Adipocyte (in vitro differentiated cells): ENCODE data around the gene C19orf85.

Experiments
- DNase-seq: peaks from one replicate; pipeline ENCODE4 v3.0.0-alpha.2; 2015; ENCODE audit warnings: low read depth
- H3K27me3 ChIP-seq: replicated peaks from 2 replicates; pipeline ENCODE4 v1.7.0; 2013; ENCODE audit warnings: mild to moderate bottlenecking, low read length, moderate library complexity; ENCODE audit not compliant: control insufficient read depth, insufficient read depth
- H3K36me3 ChIP-seq: 2 replicates; pipeline ENCODE4 v1.7.0; 2013; ENCODE audit warnings: low read length, mild to moderate bottlenecking, moderate library complexity; ENCODE audit not compliant: control insufficient read depth, insufficient read depth, severe bottlenecking
- H3K4me1 ChIP-seq: 2 replicates; pipeline ENCODE4 v1.7.0; 2013; ENCODE audit warnings: mild to moderate bottlenecking, low read length, moderate library complexity; ENCODE audit not compliant: control insufficient read depth, insufficient read depth
- H3K4me3 ChIP-seq: 2 replicates; pipeline ENCODE4 v1.7.0; 2013; ENCODE audit warnings: mild to moderate bottlenecking, low read length, moderate library complexity
- H3K9ac ChIP-seq: 2 replicates; pipeline ENCODE4 v1.7.0; 2013; ENCODE audit warnings: mild to moderate bottlenecking, low read length, moderate library complexity
- H3K9me3 ChIP-seq: 2 replicates; pipeline ENCODE4 v1.7.0; 2013; ENCODE audit warnings: mild to moderate bottlenecking, low read length, moderate library complexity; ENCODE audit not compliant: control insufficient read depth

The C19orf85 gene

DNA sequence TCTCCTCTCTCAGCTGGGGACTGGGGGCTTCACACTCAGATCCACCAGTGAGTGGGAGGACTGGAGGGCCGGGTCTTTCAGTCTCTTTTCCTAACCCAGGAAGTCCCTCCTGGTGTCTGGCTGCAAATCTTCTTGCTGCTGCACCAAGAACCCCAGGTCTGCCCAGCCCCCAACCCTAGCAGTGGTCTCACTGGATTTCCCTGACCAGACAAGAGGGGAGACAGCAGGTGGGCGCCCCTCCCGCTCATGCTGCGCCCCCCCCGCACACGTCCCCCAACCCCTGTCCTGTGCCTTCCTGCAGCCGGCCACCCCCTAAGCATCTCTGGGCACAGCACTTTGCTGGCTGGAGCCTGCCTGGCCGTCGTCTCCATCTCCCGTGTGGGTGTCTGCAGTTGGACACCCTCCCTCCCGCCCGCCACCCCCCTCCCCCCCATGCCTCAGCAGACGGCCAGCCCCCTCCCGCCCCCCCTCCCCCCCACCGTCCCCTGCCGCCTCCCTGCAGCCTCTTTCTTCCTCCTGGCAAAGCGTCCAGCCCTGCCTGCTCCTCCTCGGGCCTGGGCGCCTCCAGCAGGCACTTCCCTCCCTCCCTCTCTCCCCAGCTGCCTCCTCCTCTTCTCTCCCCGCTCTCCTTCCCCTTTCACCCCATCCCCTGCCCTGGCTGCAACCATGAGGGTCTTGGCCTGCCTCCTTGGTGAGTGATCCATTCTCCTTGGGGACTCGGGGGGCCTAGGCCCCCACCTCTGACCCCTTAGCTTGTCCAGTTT lies 23.6 kb upstream of the C19orf85 start, which contains the start of gene SSC5D:
TSS of gene SSC5D (plus strand) at position 513 of the 764 bp plus-strand sequence. CDS start at position 667, 154 bp downstream.
- peaks cover 62% of the 10 kb centered on the region for H3K4me1 ChIP-seq
- H3K36me3 ChIP-seq: no peaks in the 10 kb centered on the region
- no peaks in the 10 kb centered on the region for H3K27me3 ChIP-seq
- peak; percentile 30 for DNase-seq
- peak within 1 kb of the TSS; percentile 86 for H3K9ac ChIP-seq
- no peaks in the 10 kb centered on the region for H3K9me3 ChIP-seq
- peak within 1 kb of the TSS; percentile 66 for H3K4me3 ChIP-seq

DNA sequence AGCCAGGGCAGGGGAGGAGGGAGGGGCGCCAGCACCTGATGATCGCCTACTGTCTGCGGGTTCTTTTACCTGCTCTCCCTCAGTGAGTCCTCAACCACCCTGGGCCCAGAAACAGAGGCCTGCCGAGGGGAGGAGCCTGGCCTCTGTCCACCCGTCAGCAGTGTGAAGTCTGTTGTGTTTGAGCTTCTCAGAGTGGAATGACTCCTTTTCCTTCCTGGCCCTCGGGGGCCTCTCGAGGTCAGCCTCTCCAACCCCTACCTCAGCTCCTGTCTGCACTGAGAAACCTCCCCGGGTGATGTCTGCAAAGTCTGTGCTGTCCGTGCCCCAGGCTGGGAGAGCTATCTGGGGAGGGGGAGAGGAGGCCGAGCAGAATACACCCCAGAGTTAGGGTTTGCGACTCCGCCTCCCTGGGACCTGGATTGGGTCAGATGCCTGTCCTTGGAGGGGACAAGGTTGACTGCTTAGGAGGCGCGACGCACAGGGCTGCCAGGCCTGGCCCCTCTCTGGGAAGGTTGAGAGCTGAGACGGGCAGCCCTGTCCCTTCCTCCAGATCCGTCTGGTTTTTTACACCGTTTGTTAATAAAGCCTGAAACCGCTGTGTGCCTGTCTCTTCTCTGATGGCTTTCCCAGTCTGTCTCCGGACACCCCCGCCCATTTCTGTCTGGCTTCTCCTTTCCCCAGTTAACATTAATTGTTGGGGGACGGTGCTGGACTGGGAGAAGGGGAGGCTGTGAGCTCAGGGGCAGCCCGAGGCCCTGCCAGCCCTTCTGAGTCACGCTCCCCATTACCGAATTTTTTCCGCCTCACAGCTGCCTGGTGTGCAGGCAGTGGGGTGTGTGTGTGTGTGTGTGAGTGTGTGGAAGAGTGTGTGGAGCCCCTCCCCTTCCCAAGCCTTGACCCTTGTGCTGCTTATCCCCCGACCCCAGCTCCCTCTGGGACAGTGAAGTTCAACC lies 22.7 kb upstream of the C19orf85 start:
- no peaks in the 10 kb centered on the region for H3K27me3 ChIP-seq
- peak overlapping the region; percentile 75 for H3K9ac ChIP-seq
- no peaks in the 10 kb centered on the region for H3K9me3 ChIP-seq
- peaks cover 6% of the 10 kb centered on the region for H3K36me3 ChIP-seq
- peak overlapping the region; percentile 32 for H3K4me3 ChIP-seq
- peaks cover 58% of the 10 kb centered on the region for H3K4me1 ChIP-seq
- peak; percentile 87 for DNase-seq

- Histone ChIP-seq H3K9me3 (no peaks in the 10 kb centered on the region), H3K9ac (peak overlapping the region; percentile 75), H3K36me3 (peaks cover 6% of the 10 kb centered on the region), H3K27me3 (no peaks in the 10 kb centered on the region), H3K4me1 (peaks cover 49% of the 10 kb centered on the region), H3K4me3 (peak overlapping the region; percentile 79)
- DNase-seq: no peak
Measured at GRCh38 chr19:55486043-55486970, 21.8 kb upstream of the C19orf85 start.

DNA sequence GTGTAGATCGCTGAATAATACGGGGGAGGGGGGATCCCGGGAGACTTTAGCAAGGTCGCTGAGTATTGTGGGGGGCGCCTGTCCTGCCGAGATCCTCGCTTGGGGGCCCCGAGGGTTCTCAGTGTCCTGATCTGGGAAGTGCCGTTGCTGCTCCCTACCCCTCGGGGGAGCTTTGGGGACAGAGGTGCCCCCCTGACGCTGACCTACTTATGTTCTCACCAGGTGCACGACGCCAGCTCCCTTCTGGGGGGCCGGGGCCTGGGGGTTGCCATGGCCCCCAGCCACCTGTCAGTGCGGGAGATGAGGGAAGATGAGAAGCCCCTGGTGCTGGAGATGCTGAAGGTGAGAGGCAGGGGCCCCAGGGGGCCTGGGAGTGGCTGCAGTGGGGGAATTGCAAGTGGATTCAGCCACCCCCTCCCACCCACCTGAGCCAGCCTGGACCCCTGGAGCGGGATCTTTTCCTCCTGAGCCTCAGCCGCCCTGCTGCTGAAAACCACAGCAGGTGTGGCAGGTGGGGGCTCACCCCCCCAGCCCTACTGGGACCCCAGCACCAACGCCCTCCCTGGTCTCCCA lies 21.0 kb upstream of the C19orf85 start:
- Histone ChIP-seq H3K36me3 (peaks cover 6% of the 10 kb centered on the region), H3K9ac (peak overlapping the region; percentile 77), H3K27me3 (no peaks in the 10 kb centered on the region), H3K4me1 (peaks cover 45% of the 10 kb centered on the region), H3K9me3 (no peaks in the 10 kb centered on the region), H3K4me3 (peak overlapping the region; percentile 79)
- no peak for DNase-seq

GRCh38 chr19:55484593-55485438 lies 20.3 kb upstream of the C19orf85 start, which contains the start of gene NAT14:
Gene NAT14 (plus strand): TSS chr19:55485188. CDS start chr19:55485709, 521 bp downstream.
- Histone ChIP-seq H3K4me1 (peaks cover 45% of the 10 kb centered on the region), H3K36me3 (peaks cover 6% of the 10 kb centered on the region), H3K27me3 (no peaks in the 10 kb centered on the region), H3K9me3 (no peaks in the 10 kb centered on the region), H3K4me3 (peak within 1 kb of the TSS; percentile 79), H3K9ac (peak within 1 kb of the TSS; percentile 77)
- peak; percentile 81 for DNase-seq

DNA sequence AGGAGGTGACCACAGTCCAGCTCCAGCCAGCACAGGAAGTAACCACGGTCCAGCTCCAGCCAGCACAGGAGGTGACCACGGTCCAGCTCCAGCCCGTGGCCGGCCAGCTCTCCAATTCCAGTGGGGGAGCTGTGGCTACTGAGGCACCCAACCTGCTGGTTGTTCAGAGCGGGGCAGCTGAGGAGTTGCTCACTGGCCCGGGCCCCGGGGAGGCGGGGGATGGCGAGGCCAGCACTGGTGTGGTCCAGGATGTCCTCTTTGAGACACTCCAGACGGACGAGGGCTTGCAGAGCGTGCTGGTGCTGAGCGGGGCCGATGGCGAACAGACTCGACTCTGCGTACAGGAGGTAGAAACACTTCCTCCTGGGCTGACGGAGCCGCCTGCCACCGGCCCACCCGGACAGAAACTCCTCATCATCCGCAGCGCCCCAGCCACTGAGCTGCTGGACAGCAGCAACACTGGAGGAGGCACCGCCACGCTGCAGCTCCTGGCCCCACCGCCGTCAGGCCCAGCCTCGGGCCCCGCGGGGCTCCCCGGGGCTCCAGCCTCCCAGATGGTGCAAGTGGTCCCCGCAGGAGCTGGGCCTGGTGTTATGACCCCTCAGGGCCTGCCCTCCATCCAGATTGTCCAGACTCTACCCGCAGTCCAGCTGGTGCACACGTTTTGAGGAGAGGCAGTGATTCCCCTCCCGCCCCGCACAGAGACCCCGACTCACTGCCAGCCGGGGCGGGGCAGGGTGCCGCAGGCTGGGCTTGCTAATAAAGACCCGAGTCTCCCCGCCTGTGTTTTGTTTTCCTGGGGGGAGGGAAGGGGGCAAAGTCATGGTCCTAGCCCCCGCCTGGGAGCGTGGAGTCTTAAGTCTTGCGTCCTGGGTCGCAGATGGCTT lies 19.4 kb upstream of the C19orf85 start:
- H3K36me3 ChIP-seq: peaks cover 6% of the 10 kb centered on the region
- H3K9me3 ChIP-seq: no peaks in the 10 kb centered on the region
- H3K4me1 ChIP-seq: peaks cover 42% of the 10 kb centered on the region
- H3K4me3 ChIP-seq: peak overlapping the region; percentile 79
- peak overlapping the region; percentile 77 for H3K9ac ChIP-seq
- no peaks in the 10 kb centered on the region for H3K27me3 ChIP-seq
- no peak for DNase-seq

- no peak overlapping the region for H3K4me3 ChIP-seq
Measured at GRCh38 chr19:55482967-55483705, 18.6 kb upstream of the C19orf85 start.

GRCh38 chr19:55482156-55482961 lies 17.8 kb upstream of the C19orf85 start:
- H3K27me3 ChIP-seq: no peaks in the 10 kb centered on the region
- peaks cover 43% of the 10 kb centered on the region for H3K4me1 ChIP-seq
- DNase-seq: no peak
- peaks cover 6% of the 10 kb centered on the region for H3K36me3 ChIP-seq
- H3K9me3 ChIP-seq: no peaks in the 10 kb centered on the region
- no peak overlapping the region for H3K4me3 ChIP-seq
- no peak overlapping the region for H3K9ac ChIP-seq

More at GRCh38 chr19:55482967-55483705, 18.6 kb upstream of the C19orf85 start:
- H3K27me3 ChIP-seq: no peaks in the 10 kb centered on the region
- DNase-seq: no peak
- peaks cover 42% of the 10 kb centered on the region for H3K4me1 ChIP-seq
- H3K9me3 ChIP-seq: no peaks in the 10 kb centered on the region
- H3K9ac ChIP-seq: no peak overlapping the region
- peaks cover 6% of the 10 kb centered on the region for H3K36me3 ChIP-seq
